ENCODE measurements around the gene ZNF155.

Gene ZNF155

GRCh38 chr19:44005973-44006372 lies 22.0 kb downstream of the ZNF155 start:
- Histone ChIP-seq H3K27me3 (ENCODE audit: control insufficient read depth, insufficient read depth, low read length) (no peaks in the 10 kb centered on the region), H3K4me1 (ENCODE audit: control insufficient read depth, insufficient read depth, low read length) (peaks cover 9% of the 10 kb centered on the region), H3K9ac (ENCODE audit: low read length) (no peak overlapping the region), H3K4me3 (ENCODE audit: low read depth, low read length) (no peak overlapping the region), H3K9me3 (ENCODE audit: control insufficient read depth, insufficient read depth, low read depth, low read length) (peaks cover 26% of the 10 kb centered on the region), H3K36me3 (ENCODE audit: control insufficient read depth, insufficient read depth, low read length) (peaks cover 38% of the 10 kb centered on the region), H3K27ac (ENCODE audit: low read depth, low read length) (no peak overlapping the region)

GRCh38 chr19:44007473-44007872 lies 23.5 kb downstream of the ZNF155 start:
- H3K4me1 ChIP-seq (ENCODE audit: control insufficient read depth, insufficient read depth, low read length): peaks cover 5% of the 10 kb centered on the region
- H3K9me3 ChIP-seq (ENCODE audit: control insufficient read depth, insufficient read depth, low read depth, low read length): peaks cover 37% of the 10 kb centered on the region
- H3K27ac ChIP-seq (ENCODE audit: low read depth, low read length): no peak overlapping the region
- no peak overlapping the region for H3K9ac ChIP-seq (ENCODE audit: low read length)
- H3K4me3 ChIP-seq (ENCODE audit: low read depth, low read length): no peak overlapping the region
- H3K36me3 ChIP-seq (ENCODE audit: control insufficient read depth, insufficient read depth, low read length): peaks cover 50% of the 10 kb centered on the region
- H3K27me3 ChIP-seq (ENCODE audit: control insufficient read depth, insufficient read depth, low read length): no peaks in the 10 kb centered on the region

- peaks cover 42% of the 10 kb centered on the region for H3K9me3 ChIP-seq (ENCODE audit: control insufficient read depth, insufficient read depth, low read depth, low read length)
- H3K4me3 ChIP-seq (ENCODE audit: low read depth, low read length): no peak overlapping the region
- H3K4me1 ChIP-seq (ENCODE audit: control insufficient read depth, insufficient read depth, low read length): no peaks in the 10 kb centered on the region
- peaks cover 50% of the 10 kb centered on the region for H3K36me3 ChIP-seq (ENCODE audit: control insufficient read depth, insufficient read depth, low read length)
- no peak overlapping the region for H3K9ac ChIP-seq (ENCODE audit: low read length)
- no peaks in the 10 kb centered on the region for H3K27me3 ChIP-seq (ENCODE audit: control insufficient read depth, insufficient read depth, low read length)
- H3K27ac ChIP-seq (ENCODE audit: low read depth, low read length): no peak overlapping the region
Observed at GRCh38 chr19:44010468-44010867, 26.5 kb downstream of the ZNF155 start.

- no peaks in the 10 kb centered on the region for H3K4me1 ChIP-seq (ENCODE audit: control insufficient read depth, insufficient read depth, low read length)
- no peaks in the 10 kb centered on the region; the same call in 1 of the 2 replicates for H3K9me3 ChIP-seq (ENCODE audit: control insufficient read depth, insufficient read depth, low read depth, low read length)
- no peak overlapping the region for H3K9ac ChIP-seq (ENCODE audit: low read length)
- H3K36me3 ChIP-seq (ENCODE audit: control insufficient read depth, insufficient read depth, low read length): no peaks in the 10 kb centered on the region
- H3K27ac ChIP-seq (ENCODE audit: low read depth, low read length): no peak overlapping the region
- no peak overlapping the region for H3K4me3 ChIP-seq (ENCODE audit: low read depth, low read length)
- peaks cover 9% of the 10 kb centered on the region for H3K27me3 ChIP-seq (ENCODE audit: control insufficient read depth, insufficient read depth, low read length)
Observed at GRCh38 chr19:44019498-44019897, 35.5 kb downstream of the ZNF155 start.

- H3K9me3 ChIP-seq (ENCODE audit: control insufficient read depth, insufficient read depth, low read depth, low read length): no peaks in the 10 kb centered on the region
Observed at GRCh38 chr19:44021221-44021620, 37.2 kb downstream of the ZNF155 start.

GRCh38 chr19:44024900-44025216 lies 40.9 kb downstream of the ZNF155 start:
- Histone ChIP-seq H3K4me3 (ENCODE audit: low read depth, low read length) (peak overlapping the region; percentile 94), H3K36me3 (ENCODE audit: control insufficient read depth, insufficient read depth, low read length) (peaks cover 32% of the 10 kb centered on the region), H3K9ac (ENCODE audit: low read length) (peak overlapping the region; percentile 7), H3K27ac (ENCODE audit: low read depth, low read length) (no peak overlapping the region), H3K4me1 (ENCODE audit: control insufficient read depth, insufficient read depth, low read length) (no peaks in the 10 kb centered on the region), H3K27me3 (ENCODE audit: control insufficient read depth, insufficient read depth, low read length) (peaks cover 9% of the 10 kb centered on the region), H3K9me3 (ENCODE audit: control insufficient read depth, insufficient read depth, low read depth, low read length) (peaks cover 6% of the 10 kb centered on the region)

More at GRCh38 chr19:44021221-44021620, 37.2 kb downstream of the ZNF155 start:
- Histone ChIP-seq H3K4me3 (ENCODE audit: low read depth, low read length) (no peak overlapping the region), H3K9ac (ENCODE audit: low read length) (no peak overlapping the region), H3K4me1 (ENCODE audit: control insufficient read depth, insufficient read depth, low read length) (no peaks in the 10 kb centered on the region), H3K27me3 (ENCODE audit: control insufficient read depth, insufficient read depth, low read length) (peaks cover 9% of the 10 kb centered on the region), H3K27ac (ENCODE audit: low read depth, low read length) (no peak overlapping the region), H3K36me3 (ENCODE audit: control insufficient read depth, insufficient read depth, low read length) (no peaks in the 10 kb centered on the region)

GRCh38 chr19:44025217-44025936 lies 41.4 kb downstream of the ZNF155 start, which contains the start of gene ZNF222:
ZNF222 (plus strand) TSS chr19:44025379; CDS start chr19:44025437, 58 bp downstream.
- Histone ChIP-seq H3K4me3 (ENCODE audit: low read depth, low read length) (peak within 1 kb of the TSS; percentile 94), H3K4me1 (ENCODE audit: control insufficient read depth, insufficient read depth, low read length) (no peaks in the 10 kb centered on the region), H3K27ac (ENCODE audit: low read depth, low read length) (no peak within 1 kb of the TSS), H3K9me3 (ENCODE audit: control insufficient read depth, insufficient read depth, low read depth, low read length) (peaks cover 11% of the 10 kb centered on the region), H3K9ac (ENCODE audit: low read length) (peak within 1 kb of the TSS; percentile 74), H3K27me3 (ENCODE audit: control insufficient read depth, insufficient read depth, low read length) (peaks cover 9% of the 10 kb centered on the region), H3K36me3 (ENCODE audit: control insufficient read depth, insufficient read depth, low read length) (peaks cover 38% of the 10 kb centered on the region)

- no peak overlapping the region for H3K9ac ChIP-seq (ENCODE audit: low read length)
- H3K27me3 ChIP-seq (ENCODE audit: control insufficient read depth, insufficient read depth, low read length): no peaks in the 10 kb centered on the region; the same call in none of the 2 replicates
- peaks cover 50% of the 10 kb centered on the region for H3K36me3 ChIP-seq (ENCODE audit: control insufficient read depth, insufficient read depth, low read length)
- no peak overlapping the region for H3K4me3 ChIP-seq (ENCODE audit: low read depth, low read length)
- H3K27ac ChIP-seq (ENCODE audit: low read depth, low read length): no peak overlapping the region
- no peaks in the 10 kb centered on the region for H3K4me1 ChIP-seq (ENCODE audit: control insufficient read depth, insufficient read depth, low read length)
- H3K9me3 ChIP-seq (ENCODE audit: control insufficient read depth, insufficient read depth, low read depth, low read length): peaks cover 21% of the 10 kb centered on the region
Observed at GRCh38 chr19:44026622-44027021, 42.6 kb downstream of the ZNF155 start.

- Histone ChIP-seq H3K9me3 (ENCODE audit: control insufficient read depth, insufficient read depth, low read depth, low read length) (peaks cover 40% of the 10 kb centered on the region), H3K9ac (ENCODE audit: low read length) (no peak overlapping the region), H3K27ac (ENCODE audit: low read depth, low read length) (no peak overlapping the region), H3K4me1 (ENCODE audit: control insufficient read depth, insufficient read depth, low read length) (no peaks in the 10 kb centered on the region), H3K36me3 (ENCODE audit: control insufficient read depth, insufficient read depth, low read length) (peaks cover 57% of the 10 kb centered on the region), H3K27me3 (ENCODE audit: control insufficient read depth, insufficient read depth, low read length) (no peaks in the 10 kb centered on the region), H3K4me3 (ENCODE audit: low read depth, low read length) (no peak overlapping the region)
Observed at GRCh38 chr19:44032001-44032610, 48.1 kb downstream of the ZNF155 start.

- H3K27me3 ChIP-seq (ENCODE audit: control insufficient read depth, insufficient read depth, low read length): no peaks in the 10 kb centered on the region; the same call in 1 of the 2 replicates
- H3K4me3 ChIP-seq (ENCODE audit: low read depth, low read length): no peak overlapping the region
- H3K36me3 ChIP-seq (ENCODE audit: control insufficient read depth, insufficient read depth, low read length): no peaks in the 10 kb centered on the region
- peaks cover 7% of the 10 kb centered on the region for H3K9me3 ChIP-seq (ENCODE audit: control insufficient read depth, insufficient read depth, low read depth, low read length)
- no peaks in the 10 kb centered on the region for H3K4me1 ChIP-seq (ENCODE audit: control insufficient read depth, insufficient read depth, low read length)
- H3K9ac ChIP-seq (ENCODE audit: low read length): no peak overlapping the region
- no peak overlapping the region for H3K27ac ChIP-seq (ENCODE audit: low read depth, low read length)
Observed at GRCh38 chr19:44042147-44042546, 58.2 kb downstream of the ZNF155 start.

Data from HUES6 (cell line).